HEK293T (cell line): ENCODE results near the gene DNASE1L2.

Source experiments
- BHLHE40 ChIP-seq: fragments of 450-650 bp; IDR thresholded peaks from 2 replicates; pipeline ENCODE4 v1.6.1; 2016; ENCODE audit warnings: mild to moderate bottlenecking, moderate library complexity, borderline replicate concordance
- CTBP1 ChIP-seq: fragments of 450-650 bp; IDR thresholded peaks from 2 replicates; pipeline ENCODE4 v1.6.1; 2016; ENCODE audit warnings: borderline replicate concordance
- FOXA1 ChIP-seq: fragments of 450-650 bp; IDR thresholded peaks from 2 replicates; pipeline ENCODE4 v1.6.1; 2016; ENCODE audit warnings: mild to moderate bottlenecking
- FOXK2 ChIP-seq: fragments of 450-650 bp; IDR thresholded peaks from 2 replicates; pipeline ENCODE4 v1.6.1; 2016; ENCODE audit warnings: mild to moderate bottlenecking
- FOXM1 ChIP-seq: fragments of 450-650 bp; IDR thresholded peaks from 2 replicates; pipeline ENCODE4 v1.6.1; 2017; ENCODE audit warnings: mild to moderate bottlenecking, borderline replicate concordance
- HDGF ChIP-seq: fragments of 450-650 bp; IDR thresholded peaks from 2 replicates; pipeline ENCODE4 v1.6.1; 2017; ENCODE audit warnings: antibody characterized with exemption, borderline replicate concordance
- LEF1 ChIP-seq: fragments of 450-650 bp; IDR thresholded peaks from 2 replicates; pipeline ENCODE4 v1.6.1; 2017; ENCODE audit warnings: mild to moderate bottlenecking, borderline replicate concordance
- SP1 ChIP-seq: fragments of 450-650 bp; IDR thresholded peaks from 2 replicates; pipeline ENCODE4 v1.6.1; 2017
- SUZ12 ChIP-seq: fragments of 450-650 bp; IDR thresholded peaks from 2 replicates; pipeline ENCODE4 v1.6.1; 2016; ENCODE audit warnings: mild to moderate bottlenecking
- TARDBP ChIP-seq: fragments of 450-650 bp; IDR thresholded peaks from 2 replicates; pipeline ENCODE4 v1.6.1; 2016
- ZNF384 ChIP-seq: fragments of 450-650 bp; IDR thresholded peaks from 2 replicates; pipeline ENCODE4 v1.6.1; 2016

- TF ChIP-seq CTBP1 (no peak), FOXK2 (no peak), SP1 (no peak), FOXA1 (no peak), SUZ12 (no peak), BHLHE40 (no peak), TARDBP (no peak), HDGF (no peak), ZNF384 (no peak), LEF1 (no peak), FOXM1 (no peak)
Observed at GRCh38 chr16:2243781-2244180, 7.5 kb downstream of the DNASE1L2 start.
